IMR-90 (cell line): ENCODE data around the gene ANKUB1. TPM values are rescaled to one million over a fixed set of nuclear protein-coding genes. Genes with fewer than 3 reads are reported as not detected.

Experiments used
- ATAC-seq: fragments of 200-7000 bp; cut with Tn5 transposase; 2 replicates; pipeline ENCODE4 v1.9.1; 2020; ENCODE audit warnings: low read depth, mild to moderate bottlenecking, moderate library complexity
- BruUV-seq: library from RNA; stranded (reverse); fragments of 400-500 nt; replicated peaks from 2 replicates; lab custom pipeline; 2021; lab: Mats Ljungman, UMichigan
- CTCF ChIA-PET: fragments of 300-600 bp; formaldehyde crosslinking; extraction: SDS; loops from one replicate; lab custom pipeline; 2021; ENCODE audit warnings: antibody characterized with exemption; lab: Yijun Ruan, JAX
- POLR2A ChIA-PET: fragments of 300-600 bp; sonication (Branson Sonifier 250); formaldehyde crosslinking; loops from one replicate; lab custom pipeline; 2022; ENCODE audit warnings: antibody characterized with exemption; ENCODE audit not compliant: unreplicated experiment; lab: Charles Lee
- DNase-seq: peaks from one replicate; pipeline ENCODE4 v3.0.0; 2013
- H2AFZ ChIP-seq: replicated peaks from 2 replicates; pipeline ENCODE3; 2013; ENCODE audit warnings: low read length, mild to moderate bottlenecking; ENCODE audit not compliant: poor library complexity
- H2AK5ac ChIP-seq: 2 replicates; pipeline ENCODE4 v1.6.1; 2013; ENCODE audit warnings: low read depth, low read length, inconsistent platforms
- H2AK9ac ChIP-seq: replicated peaks from 2 replicates; pipeline ENCODE3; 2013; ENCODE audit warnings: mild to moderate bottlenecking, low read depth, low read length, moderate library complexity; ENCODE audit not compliant: poor library complexity
- H2BK120ac ChIP-seq: 2 replicates; pipeline ENCODE4 v1.6.1; 2013; ENCODE audit warnings: low read depth, low read length, inconsistent platforms
- H2BK15ac ChIP-seq: 3 replicates; pipeline ENCODE4 v1.6.1; 2013; ENCODE audit warnings: low read depth, low read length, inconsistent platforms
- H2BK20ac ChIP-seq: 2 replicates; pipeline ENCODE4 v1.6.1; 2013; ENCODE audit warnings: low read depth, mild to moderate bottlenecking, inconsistent platforms, low read length, moderate library complexity
- H2BK5ac ChIP-seq: 2 replicates; pipeline ENCODE4 v1.6.1; 2013; ENCODE audit warnings: mild to moderate bottlenecking, low read depth, low read length, inconsistent platforms; ENCODE audit not compliant: poor library complexity, severe bottlenecking
- H3K14ac ChIP-seq: replicated peaks from 2 replicates; pipeline ENCODE4 v1.6.1; 2013; ENCODE audit warnings: low read depth, low read length, inconsistent platforms
- H3K18ac ChIP-seq: 2 replicates; pipeline ENCODE4 v1.6.1; 2013; ENCODE audit warnings: low read depth, low read length, control low read depth
- H3K23ac ChIP-seq: 2 replicates; pipeline ENCODE4 v1.6.1; 2013; ENCODE audit warnings: low read depth, low read length, inconsistent platforms
- H3K27ac ChIP-seq: 2 replicates; pipeline ENCODE4 v1.5.1; 2013; ENCODE audit warnings: mild to moderate bottlenecking, control low read depth, low read length; ENCODE audit not compliant: insufficient read depth
- H3K27me3 ChIP-seq: 2 replicates; pipeline ENCODE4 v1.6.1; 2013; ENCODE audit warnings: low read length; ENCODE audit not compliant: control insufficient read depth, insufficient read depth
- H3K36me3 ChIP-seq: 2 replicates; pipeline ENCODE4 v1.6.1; 2013; ENCODE audit warnings: low read length, mixed read lengths; ENCODE audit not compliant: control insufficient read depth, insufficient read depth
- H3K4ac ChIP-seq: 2 replicates; pipeline ENCODE4 v1.6.1; 2013; ENCODE audit warnings: low read depth, low read length, inconsistent platforms
- H3K4me1 ChIP-seq: 2 replicates; pipeline ENCODE4 v1.6.1; 2013; ENCODE audit warnings: low read length, mixed read lengths; ENCODE audit not compliant: control insufficient read depth, insufficient read depth
- H3K4me2 ChIP-seq: 2 replicates; pipeline ENCODE4 v1.6.1; 2013; ENCODE audit warnings: low read depth, mild to moderate bottlenecking, control low read depth, low read length, moderate library complexity
- H3K4me3 ChIP-seq: 2 replicates; pipeline ENCODE4 v1.5.1; 2013; ENCODE audit warnings: low read depth, mild to moderate bottlenecking, control low read depth, low read length, moderate library complexity; ENCODE audit not compliant: insufficient read depth
- H3K56ac ChIP-seq: 2 replicates; pipeline ENCODE4 v1.6.1; 2013; ENCODE audit warnings: low read length, inconsistent platforms; ENCODE audit not compliant: insufficient read depth; ENCODE audit errors: extremely low read depth
- H3K79me1 ChIP-seq, 2 experiments: 2 replicates each; pipeline ENCODE4 v1.6.1; 2013; ENCODE audit warnings: low read length in 2 of 2, inconsistent platforms in 1 of 2, low read depth in 1 of 2
- H3K9ac ChIP-seq: 2 replicates; pipeline ENCODE4 v1.6.1; 2013; ENCODE audit warnings: low read depth, low read length, control low read depth
- H3K9me1 ChIP-seq: 2 replicates; pipeline ENCODE4 v1.6.1; 2013; ENCODE audit warnings: low read length, inconsistent platforms; ENCODE audit not compliant: insufficient read depth
- H3K9me3 ChIP-seq: 2 replicates; pipeline ENCODE4 v1.6.1; 2013; ENCODE audit warnings: low read length; ENCODE audit not compliant: control insufficient read depth, insufficient read depth
- H4K20me1 ChIP-seq: 2 replicates; pipeline ENCODE4 v1.6.1; 2013; ENCODE audit warnings: low read length, inconsistent platforms; ENCODE audit not compliant: insufficient read depth
- H4K5ac ChIP-seq: 2 replicates; pipeline ENCODE4 v1.6.1; 2013; ENCODE audit warnings: mild to moderate bottlenecking, low read depth, low read length, control low read depth
- H4K8ac ChIP-seq, 2 experiments: 2 replicates each; pipeline ENCODE4 v1.6.1; 2013; ENCODE audit warnings: low read depth in 2 of 2, low read length in 2 of 2, control low read depth in 1 of 2, inconsistent platforms in 1 of 2
- H4K91ac ChIP-seq: 2 replicates; pipeline ENCODE4 v1.6.1; 2013; ENCODE audit warnings: low read depth, low read length, inconsistent platforms; ENCODE audit not compliant: insufficient read depth
- BHLHE40 ChIP-seq: fragments of 150-350 bp; IDR thresholded peaks from 2 replicates; pipeline ENCODE4 v1.6.1; 2016; ENCODE audit warnings: mild to moderate bottlenecking, low read depth, low read length
- ELK1 ChIP-seq: fragments of 150-350 bp; IDR thresholded peaks from 2 replicates; pipeline ENCODE4 v1.6.1; 2016; ENCODE audit warnings: low read depth, mild to moderate bottlenecking, low read length, moderate library complexity, borderline replicate concordance
- MAFK ChIP-seq: IDR thresholded peaks from 2 replicates; pipeline ENCODE4 v1.6.1; 2012; ENCODE audit warnings: low read depth, low read length, improper control_type of control experiment
- MAZ ChIP-seq: IDR thresholded peaks from 2 replicates; pipeline ENCODE4 v1.6.1; 2012; ENCODE audit warnings: low read depth, mild to moderate bottlenecking, low read length, improper control_type of control experiment, moderate library complexity, borderline replicate concordance
- NFE2L2 ChIP-seq: fragments of 150-350 bp; IDR thresholded peaks from 2 replicates; pipeline ENCODE4 v1.6.1; 2016; ENCODE audit warnings: low read depth, mild to moderate bottlenecking, low read length
- RAD21 ChIP-seq: IDR thresholded peaks from 2 replicates; pipeline ENCODE4 v1.6.1; 2012; ENCODE audit warnings: low read length, improper control_type of control experiment
- RCOR1 ChIP-seq: IDR thresholded peaks from 2 replicates; pipeline ENCODE4 v1.6.1; 2012; ENCODE audit warnings: mild to moderate bottlenecking, low read length, improper control_type of control experiment; ENCODE audit not compliant: insufficient replicate concordance
- RFX5 ChIP-seq: IDR thresholded peaks from 2 replicates; pipeline ENCODE4 v1.8.0; 2012; ENCODE audit warnings: low read depth, mild to moderate bottlenecking, low read length, moderate library complexity
- SMC3 ChIP-seq: fragments of 150-350 bp; IDR thresholded peaks from 2 replicates; pipeline ENCODE4 v1.6.1; 2016; ENCODE audit warnings: low read depth, mild to moderate bottlenecking, antibody characterized with exemption, low read length, moderate library complexity
- WGBS, 2 experiments: methylation state at CpG; one replicate each; pipeline versions ENCODE4 v1.1.5 to v1.1.7; 2013; ENCODE audit warnings: missing lambda C conversion rate in 2 of 2; ENCODE audit not compliant: insufficient read length in 1 of 2; ENCODE audit errors: extremely low coverage in 2 of 2; 5-methylcytosine and 5-hydroxymethylcytosine counted together
- dilution Hi-C: fragments of 300-500 bp; cut with HindIII; formaldehyde crosslinking; loops from one replicate; pipeline ENCODE4 v1.14.3; 2018; ENCODE audit warnings: low sequenced_read_pairs; ENCODE audit not compliant: unreplicated experiment
- in situ Hi-C: fragments of 300-500 bp; cut with MboI; formaldehyde crosslinking; loops from 3 replicates; pipeline ENCODE4 v1.14.3; 2019; ENCODE audit warnings: low sequenced_read_pairs, inconsistent platforms, mixed read lengths
- intact Hi-C: fragments of 100-400 bp; cut with micrococcal nuclease; formaldehyde crosslinking; loops from 2 replicates; pipeline ENCODE4 v1.10.0; 2022
- polyA plus RNA-seq, 3 experiments: library from polyadenylated mRNA; depleted of rRNA; stranded (reverse); fragments of >200 nt; gene quantifications; 2 replicates each; pipeline ENCODE4 v1.2.3, GENCODE V29; 2012; ENCODE audit warnings: low replicate concordance in 1 of 3
- total RNA-seq: library from RNA; depleted of rRNA; stranded (reverse); fragments of >200 nt; gene quantifications from 2 replicates; pipeline ENCODE4 v1.2.3, GENCODE V29; 2012
- TF ChIP-seq, protein P1 (sequence below): fragments of 150-350 bp; IDR thresholded peaks from 2 replicates; pipeline ENCODE4 v1.6.1; 2017; ENCODE audit warnings: mild to moderate bottlenecking, antibody characterized with exemption, low read length, low read depth
- TF ChIP-seq, protein P2 (sequence below): conservative IDR thresholded peaks from 2 replicates; pipeline ENCODE4 v1.5.1; 2012; ENCODE audit warnings: mild to moderate bottlenecking, low read depth, low read length, improper control_type of control experiment

The ANKUB1 gene
- total and polyA plus RNA-seq, 2 of the 4 experiments (the other 2 are of a cell fraction) = not detected

- no peak overlapping the region for H3K14ac ChIP-seq
- no peaks in the 10 kb centered on the region for H3K36me3 ChIP-seq
- peaks cover 17 to 36% of the 10 kb centered on the region in 2 experiments for H3K79me1 ChIP-seq
- H3K4me2 ChIP-seq = no peak overlapping the region
- no peak overlapping the region for H2AFZ ChIP-seq
- no peak overlapping the region for H3K27ac ChIP-seq
- H3K18ac ChIP-seq = no peak overlapping the region
- ChIA-PET CTCF (no interaction called here), POLR2A (no interaction called here)
- intact Hi-C loops = no loop called here
- H2AK5ac ChIP-seq = no peak overlapping the region
- H3K9ac ChIP-seq = no peak overlapping the region
- H2BK120ac ChIP-seq = no peak overlapping the region
- dilution Hi-C loops = no loop called here
- H3K9me1 ChIP-seq = no peaks in the 10 kb centered on the region
- no peaks in the 10 kb centered on the region for H3K4me1 ChIP-seq
- H4K5ac ChIP-seq = no peak overlapping the region
- H2BK20ac ChIP-seq = no peak overlapping the region
- 100% methylated on average over 1 of the region's 2 CpGs; no CpG with 5 or more reads in 1 of the 2 experiments for WGBS, 2 experiments
- no peak overlapping the region for H3K4ac ChIP-seq
- no peak overlapping the region for H2AK9ac ChIP-seq
- no peak for ATAC-seq
- DNase-seq = no peak
- no peak overlapping the region for H3K56ac ChIP-seq
- H4K20me1 ChIP-seq = 0 out of 2 replicates have a peak, but pooled peaks cover 3% of the 10 kb centered on the region
- H4K8ac ChIP-seq = no peak overlapping the region
- H3K23ac ChIP-seq = no peak overlapping the region
- BruUV-seq = no TSS peak
- peaks cover 8% of the 10 kb centered on the region; the same call in 1 of the 2 replicates for H3K9me3 ChIP-seq
- no peak for TF ChIP-seq ELK1
- TF ChIP-seq RFX5 = no peak
- TF ChIP-seq MAFK = no peak
- no peak for TF ChIP-seq SMC3
- TF ChIP-seq, protein P1, sequence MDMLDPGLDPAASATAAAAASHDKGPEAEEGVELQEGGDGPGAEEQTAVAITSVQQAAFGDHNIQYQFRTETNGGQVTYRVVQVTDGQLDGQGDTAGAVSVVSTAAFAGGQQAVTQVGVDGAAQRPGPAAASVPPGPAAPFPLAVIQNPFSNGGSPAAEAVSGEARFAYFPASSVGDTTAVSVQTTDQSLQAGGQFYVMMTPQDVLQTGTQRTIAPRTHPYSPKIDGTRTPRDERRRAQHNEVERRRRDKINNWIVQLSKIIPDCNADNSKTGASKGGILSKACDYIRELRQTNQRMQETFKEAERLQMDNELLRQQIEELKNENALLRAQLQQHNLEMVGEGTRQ = no peak
- no peak for TF ChIP-seq MAZ
- TF ChIP-seq, protein P2, sequence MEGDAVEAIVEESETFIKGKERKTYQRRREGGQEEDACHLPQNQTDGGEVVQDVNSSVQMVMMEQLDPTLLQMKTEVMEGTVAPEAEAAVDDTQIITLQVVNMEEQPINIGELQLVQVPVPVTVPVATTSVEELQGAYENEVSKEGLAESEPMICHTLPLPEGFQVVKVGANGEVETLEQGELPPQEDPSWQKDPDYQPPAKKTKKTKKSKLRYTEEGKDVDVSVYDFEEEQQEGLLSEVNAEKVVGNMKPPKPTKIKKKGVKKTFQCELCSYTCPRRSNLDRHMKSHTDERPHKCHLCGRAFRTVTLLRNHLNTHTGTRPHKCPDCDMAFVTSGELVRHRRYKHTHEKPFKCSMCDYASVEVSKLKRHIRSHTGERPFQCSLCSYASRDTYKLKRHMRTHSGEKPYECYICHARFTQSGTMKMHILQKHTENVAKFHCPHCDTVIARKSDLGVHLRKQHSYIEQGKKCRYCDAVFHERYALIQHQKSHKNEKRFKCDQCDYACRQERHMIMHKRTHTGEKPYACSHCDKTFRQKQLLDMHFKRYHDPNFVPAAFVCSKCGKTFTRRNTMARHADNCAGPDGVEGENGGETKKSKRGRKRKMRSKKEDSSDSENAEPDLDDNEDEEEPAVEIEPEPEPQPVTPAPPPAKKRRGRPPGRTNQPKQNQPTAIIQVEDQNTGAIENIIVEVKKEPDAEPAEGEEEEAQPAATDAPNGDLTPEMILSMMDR = no peak
- TF ChIP-seq NFE2L2 = no peak
- TF ChIP-seq RCOR1 = no peak
- TF ChIP-seq BHLHE40 = no peak
- no peak for TF ChIP-seq RAD21
- no peak overlapping the region for H2BK5ac ChIP-seq
- in situ Hi-C loops = no loop called here
- H2BK15ac ChIP-seq = no peak overlapping the region
- no peaks in the 10 kb centered on the region for H3K27me3 ChIP-seq
- H4K91ac ChIP-seq = no peak overlapping the region
- H3K4me3 ChIP-seq = no peak overlapping the region
These were observed 38.5 kb upstream of the ANKUB1 start for GRCh38 chr3:149830902-149831301.
